Natural killer cell treated with Interleukin-12 subunit alpha and Interleukin-12 subunit beta and Interleukin-15 and Interleukin-18, amount 100 ng/mL, for 72 hours (primary cell): ENCODE data around the gene NR6A1. TPM values are rescaled to one million over a fixed set of nuclear protein-coding genes. Genes with fewer than 3 reads are reported as not detected.

Source experiments
- ATAC-seq, 2 donors: fragments of 150-1000 bp; cut with Tn5 transposase in 1 of 2; sonication (Bioruptor Pico), chemical (Tn5 transposase) in 1 of 2; 2 replicates each; pipeline ENCODE4 v1.10.0; 2021
- DNase-seq: peaks from one replicate; pipeline ENCODE4 v3.0.0; 2022; ENCODE audit warnings: low spot score
- H3K27ac Mint-ChIP-seq, 2 donors: 1 replicate in 1 of 2; 2 replicates in 1 of 2; pipeline ENCODE4 v1.8.0; 2022; ENCODE audit warnings: mixed read lengths in 2 of 2, mild to moderate bottlenecking in 1 of 2, moderate library complexity in 1 of 2
- H3K27me3 Mint-ChIP-seq, 2 donors: 1 replicate in 1 of 2; 2 replicates in 1 of 2; pipeline ENCODE4 v1.8.0; 2022; ENCODE audit warnings: mixed read lengths in 2 of 2
- H3K36me3 Mint-ChIP-seq: one replicate; pipeline ENCODE4 v1.8.0; 2022; ENCODE audit warnings: mixed read lengths
- H3K4me1 Mint-ChIP-seq, 2 donors: 1 replicate in 1 of 2; 2 replicates in 1 of 2; pipeline ENCODE4 v1.8.0; 2022; ENCODE audit warnings: low read depth in 2 of 2, mixed read lengths in 2 of 2, mild to moderate bottlenecking in 1 of 2
- H3K4me3 Mint-ChIP-seq: one replicate; pipeline ENCODE4 v1.8.0; 2022; ENCODE audit warnings: mixed read lengths
- H3K9me3 Mint-ChIP-seq: 2 replicates; pipeline ENCODE4 v1.8.0; 2022; ENCODE audit warnings: mixed read lengths
- total RNA-seq, 2 donors: library from RNA; stranded (reverse); gene quantifications; one replicate each; pipeline ENCODE4 v1.2.3, GENCODE V29; 2022

The NR6A1 gene
- total RNA-seq, 2 donors from 2014 or later = 2.0 to 3.8 TPM

GRCh38 chr9:124766815-124767554, 4.1 kb downstream of the NR6A1 start:
- peaks cover 36 to 66% of the 10 kb centered on the region in 2 donors for H3K27me3 Mint-ChIP-seq
- no peak for ATAC-seq
- no peak overlapping the region for H3K27ac Mint-ChIP-seq
- no peak for DNase-seq
- no peaks in the 10 kb centered on the region for H3K36me3 Mint-ChIP-seq
- H3K4me1 Mint-ChIP-seq = peaks cover 14 to 18% of the 10 kb centered on the region in 2 donors
- no peak overlapping the region for H3K4me3 Mint-ChIP-seq
- no peaks in the 10 kb centered on the region for H3K9me3 Mint-ChIP-seq

- DNase-seq (no peak), ATAC-seq (no peak)
- Mint-ChIP-seq H3K36me3 (no peaks in the 10 kb centered on the region), H3K27ac (no peak overlapping the region), H3K9me3 (no peaks in the 10 kb centered on the region), H3K27me3 (peaks cover 37 to 71% of the 10 kb centered on the region in 2 donors), H3K4me3 (no peak overlapping the region), H3K4me1 (peaks cover 14 to 15% of the 10 kb centered on the region in 2 donors)
Observed at GRCh38 chr9:124766326-124766725, 4.8 kb downstream of the NR6A1 start.

- ATAC-seq = no peak
- Mint-ChIP-seq H3K4me3 (no peak overlapping the region), H3K4me1 (peaks cover 12 to 14% of the 10 kb centered on the region in 2 donors), H3K27me3 (peaks cover 41 to 78% of the 10 kb centered on the region in 2 donors), H3K9me3 (no peaks in the 10 kb centered on the region), H3K36me3 (no peaks in the 10 kb centered on the region), H3K27ac (no peak overlapping the region)
- DNase-seq = no peak
Observed at GRCh38 chr9:124765439-124765835, 5.7 kb downstream of the NR6A1 start.

GRCh38 chr9:124764774-124765438, 6.2 kb downstream of the NR6A1 start:
- ATAC-seq = no peak
- Mint-ChIP-seq H3K27me3 (peaks cover 38 to 73% of the 10 kb centered on the region in 2 donors), H3K9me3 (no peaks in the 10 kb centered on the region), H3K27ac (no peak overlapping the region), H3K4me1 (peaks cover 7 to 10% of the 10 kb centered on the region in 2 donors), H3K4me3 (no peak overlapping the region), H3K36me3 (no peaks in the 10 kb centered on the region)
- no peak for DNase-seq

- no peak overlapping the region for H3K27ac Mint-ChIP-seq
- H3K36me3 Mint-ChIP-seq = no peaks in the 10 kb centered on the region
- H3K27me3 Mint-ChIP-seq = peaks cover 31 to 59% of the 10 kb centered on the region in 2 donors
- DNase-seq (no peak), ATAC-seq (no peak)
- no peaks in the 10 kb centered on the region for H3K9me3 Mint-ChIP-seq
- H3K4me1 Mint-ChIP-seq = no peaks in the 10 kb centered on the region
- no peak overlapping the region for H3K4me3 Mint-ChIP-seq
Observed at GRCh38 chr9:124762633-124763032, 8.5 kb downstream of the NR6A1 start.

- Mint-ChIP-seq H3K9me3 (no peaks in the 10 kb centered on the region), H3K4me1 (no peaks in the 10 kb centered on the region), H3K36me3 (no peaks in the 10 kb centered on the region), H3K27me3 (peaks cover 34 to 62% of the 10 kb centered on the region in 2 donors), H3K4me3 (no peak overlapping the region), H3K27ac (no peak overlapping the region)
- ATAC-seq = no peak
- no peak for DNase-seq
Observed at GRCh38 chr9:124761710-124762109, 9.4 kb downstream of the NR6A1 start.

GRCh38 chr9:124761196-124761595, 9.9 kb downstream of the NR6A1 start:
- ATAC-seq = no peak
- Mint-ChIP-seq H3K27ac (no peak overlapping the region), H3K4me3 (no peak overlapping the region), H3K36me3 (no peaks in the 10 kb centered on the region), H3K27me3 (peaks cover 34 to 62% of the 10 kb centered on the region in 2 donors), H3K9me3 (no peaks in the 10 kb centered on the region), H3K4me1 (no peaks in the 10 kb centered on the region)
- DNase-seq = no peak

GRCh38 chr9:124760719-124761118, 10.4 kb downstream of the NR6A1 start:
- no peak overlapping the region for H3K27ac Mint-ChIP-seq
- H3K4me3 Mint-ChIP-seq = no peak overlapping the region
- no peaks in the 10 kb centered on the region for H3K9me3 Mint-ChIP-seq
- peaks cover 37 to 64% of the 10 kb centered on the region in 2 donors for H3K27me3 Mint-ChIP-seq
- no peak for DNase-seq
- no peaks in the 10 kb centered on the region for H3K4me1 Mint-ChIP-seq
- no peaks in the 10 kb centered on the region for H3K36me3 Mint-ChIP-seq
- ATAC-seq = no peak

GRCh38 chr9:124759327-124759726, 11.8 kb downstream of the NR6A1 start:
- no peaks in the 10 kb centered on the region for H3K9me3 Mint-ChIP-seq
- no peak overlapping the region for H3K4me3 Mint-ChIP-seq
- peaks cover 49 to 76% of the 10 kb centered on the region in 2 donors for H3K27me3 Mint-ChIP-seq
- H3K4me1 Mint-ChIP-seq = no peaks in the 10 kb centered on the region
- H3K36me3 Mint-ChIP-seq = no peaks in the 10 kb centered on the region
- no peak for DNase-seq
- no peak overlapping the region for H3K27ac Mint-ChIP-seq
- no peak for ATAC-seq

GRCh38 chr9:124758691-124759090, 12.4 kb downstream of the NR6A1 start:
- DNase-seq = no peak
- H3K27ac Mint-ChIP-seq = no peak overlapping the region
- H3K36me3 Mint-ChIP-seq = no peaks in the 10 kb centered on the region
- ATAC-seq = no peak
- peaks cover 47 to 77% of the 10 kb centered on the region in 2 donors for H3K27me3 Mint-ChIP-seq
- H3K9me3 Mint-ChIP-seq = no peaks in the 10 kb centered on the region
- H3K4me3 Mint-ChIP-seq = no peak overlapping the region
- H3K4me1 Mint-ChIP-seq = no peaks in the 10 kb centered on the region

GRCh38 chr9:124758061-124758460, 13.1 kb downstream of the NR6A1 start:
- ATAC-seq (no peak), DNase-seq (no peak)
- Mint-ChIP-seq H3K36me3 (no peaks in the 10 kb centered on the region), H3K4me3 (no peak overlapping the region), H3K27me3 (peaks cover 44 to 74% of the 10 kb centered on the region in 2 donors), H3K27ac (no peak overlapping the region), H3K4me1 (no peaks in the 10 kb centered on the region), H3K9me3 (no peaks in the 10 kb centered on the region)

- Mint-ChIP-seq H3K9me3 (no peaks in the 10 kb centered on the region), H3K27ac (no peak overlapping the region), H3K4me1 (no peaks in the 10 kb centered on the region), H3K4me3 (no peak overlapping the region), H3K36me3 (no peaks in the 10 kb centered on the region), H3K27me3 (peaks cover 43 to 73% of the 10 kb centered on the region in 2 donors)
- no peak for ATAC-seq
- DNase-seq = no peak
Observed at GRCh38 chr9:124757616-124758015, 13.5 kb downstream of the NR6A1 start.

GRCh38 chr9:124756011-124756410, 15.1 kb downstream of the NR6A1 start:
- no peak overlapping the region for H3K27ac Mint-ChIP-seq
- peaks cover 37 to 66% of the 10 kb centered on the region in 2 donors for H3K27me3 Mint-ChIP-seq
- H3K36me3 Mint-ChIP-seq = no peaks in the 10 kb centered on the region
- DNase-seq (no peak), ATAC-seq (no peak)
- H3K4me3 Mint-ChIP-seq = no peak overlapping the region
- no peaks in the 10 kb centered on the region for H3K9me3 Mint-ChIP-seq
- H3K4me1 Mint-ChIP-seq = no peaks in the 10 kb centered on the region

- H3K9me3 Mint-ChIP-seq = no peaks in the 10 kb centered on the region
- DNase-seq (no peak), ATAC-seq (no peak)
- no peaks in the 10 kb centered on the region for H3K36me3 Mint-ChIP-seq
- H3K27ac Mint-ChIP-seq = no peak overlapping the region
- peaks cover 34 to 66% of the 10 kb centered on the region in 2 donors for H3K27me3 Mint-ChIP-seq
- H3K4me3 Mint-ChIP-seq = no peak overlapping the region
- no peaks in the 10 kb centered on the region for H3K4me1 Mint-ChIP-seq
Observed at GRCh38 chr9:124755061-124755460, 16.1 kb downstream of the NR6A1 start.
